Islet precursor cell (in vitro differentiated cells): ENCODE measurements around the gene MRPL36.

Experiments
- DNase-seq: peaks from one replicate; pipeline ENCODE4 v3.0.0-alpha.2; 2018

MRPL36 gene

DNA sequence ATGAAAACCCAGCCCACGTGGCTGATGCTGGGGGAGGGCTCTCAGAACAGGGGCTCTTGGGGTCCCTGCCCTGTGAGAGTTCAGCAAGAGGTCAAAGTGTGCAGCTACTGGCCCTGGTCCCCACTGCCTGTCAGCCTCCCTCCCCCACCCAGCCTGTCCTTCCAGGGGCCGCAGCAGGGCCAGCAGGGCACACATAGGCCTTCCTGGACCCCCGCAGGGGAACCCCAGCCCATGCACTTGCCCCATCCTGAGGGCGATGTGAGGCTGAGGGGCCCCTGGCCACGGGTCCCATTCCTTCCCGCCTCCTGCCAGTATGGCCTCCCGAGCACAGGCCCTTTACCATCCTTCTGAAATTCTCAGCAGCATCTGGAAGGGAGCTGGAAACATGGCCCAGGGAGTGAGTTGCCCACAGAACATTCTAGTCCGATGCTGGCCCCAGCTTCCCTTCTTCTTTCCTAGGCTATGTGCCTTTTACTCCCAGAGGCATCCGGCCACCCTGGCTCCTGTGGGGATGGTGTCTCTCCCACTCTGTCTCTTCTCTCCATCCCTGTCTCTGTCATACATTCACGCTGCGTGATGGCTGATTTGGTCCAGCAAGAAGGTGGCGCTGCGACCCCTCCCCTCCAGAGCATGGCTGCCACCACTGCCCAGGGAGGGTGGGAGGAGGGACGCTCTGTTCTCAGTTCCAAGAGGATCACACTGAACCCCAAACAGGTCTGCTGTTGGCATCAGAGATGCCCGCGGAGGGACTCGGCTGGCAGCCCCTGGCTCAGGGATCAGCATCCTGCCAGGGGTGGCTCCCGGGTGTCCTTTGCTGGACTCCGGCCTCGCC lies 19.6 kb downstream of the MRPL36 start:
- no peak for DNase-seq

DNA sequence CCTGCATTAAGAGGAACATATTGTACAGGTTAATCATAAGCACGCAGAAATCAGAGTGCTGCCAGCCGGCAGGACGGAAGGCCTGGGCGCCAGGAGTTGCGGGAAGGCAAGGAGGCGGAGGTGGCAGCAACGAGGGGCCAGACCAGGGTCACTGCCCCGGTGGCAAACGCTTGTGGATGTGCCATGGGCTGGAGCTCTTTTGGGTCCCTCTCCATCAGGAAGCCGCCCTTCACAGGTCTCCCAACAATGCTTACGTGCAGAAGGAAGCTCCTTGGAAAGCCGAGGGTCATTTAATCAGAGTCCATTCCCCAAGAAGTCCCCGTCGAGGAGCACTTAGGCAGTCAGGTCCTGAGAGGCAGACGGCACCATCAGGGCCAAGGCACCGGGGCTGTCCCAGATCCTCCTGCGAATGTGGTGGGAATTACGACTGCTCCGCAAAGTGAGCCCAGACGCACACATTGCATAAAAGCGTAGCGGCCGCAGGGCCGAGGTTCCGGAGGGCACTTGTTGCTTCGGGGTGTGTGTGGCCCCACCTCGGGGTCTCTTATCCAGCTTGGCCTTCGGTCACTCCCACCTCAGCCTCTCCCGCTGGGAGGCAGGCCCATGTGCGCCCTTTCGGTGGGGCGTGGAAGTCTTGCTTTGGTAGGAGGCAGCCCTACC lies 20.5 kb downstream of the MRPL36 start:
- DNase-seq, result no peak

DNA sequence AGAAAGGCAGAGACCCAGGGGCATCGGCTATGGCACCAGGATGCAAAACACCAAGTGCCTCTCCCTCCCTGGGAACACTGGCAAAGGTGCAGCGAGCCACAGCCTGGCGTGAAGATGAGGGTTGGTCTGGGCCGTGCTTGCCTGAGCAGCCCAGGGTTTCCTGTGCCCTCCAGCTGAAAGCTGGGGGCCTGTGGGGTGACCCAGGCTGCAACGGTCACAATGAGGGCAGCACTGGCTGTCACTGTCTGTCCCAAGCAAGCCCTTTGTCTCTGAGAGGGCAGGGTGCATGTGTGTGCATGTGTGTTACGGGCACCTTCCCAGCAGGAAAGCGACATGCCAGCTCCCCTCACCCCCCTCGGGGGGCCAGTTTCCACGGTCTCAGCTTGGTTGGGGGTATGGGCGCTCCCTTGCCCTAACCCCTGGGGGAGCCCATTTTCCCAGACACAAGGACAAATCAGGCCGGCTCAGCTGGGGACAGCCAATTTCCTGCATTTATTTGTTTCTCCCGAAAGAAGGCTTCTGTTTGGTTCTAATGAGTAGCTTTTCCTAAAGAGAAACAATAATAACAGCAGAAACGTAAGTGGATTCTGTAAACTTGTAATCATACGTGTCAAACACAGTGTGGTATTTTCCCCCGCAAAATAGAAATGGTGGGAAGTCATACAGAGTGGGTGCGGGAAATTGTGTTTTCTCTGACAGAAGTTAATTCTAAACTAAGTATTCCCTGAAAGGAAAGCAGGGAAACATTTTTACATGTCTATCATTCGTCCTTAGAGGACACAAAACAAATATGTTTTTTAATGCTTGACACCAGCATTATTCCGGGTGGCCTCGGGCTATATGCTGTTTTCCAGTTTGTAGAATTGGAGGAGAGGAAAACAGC lies 21.3 kb downstream of the MRPL36 start:
- no peak for DNase-seq

DNA sequence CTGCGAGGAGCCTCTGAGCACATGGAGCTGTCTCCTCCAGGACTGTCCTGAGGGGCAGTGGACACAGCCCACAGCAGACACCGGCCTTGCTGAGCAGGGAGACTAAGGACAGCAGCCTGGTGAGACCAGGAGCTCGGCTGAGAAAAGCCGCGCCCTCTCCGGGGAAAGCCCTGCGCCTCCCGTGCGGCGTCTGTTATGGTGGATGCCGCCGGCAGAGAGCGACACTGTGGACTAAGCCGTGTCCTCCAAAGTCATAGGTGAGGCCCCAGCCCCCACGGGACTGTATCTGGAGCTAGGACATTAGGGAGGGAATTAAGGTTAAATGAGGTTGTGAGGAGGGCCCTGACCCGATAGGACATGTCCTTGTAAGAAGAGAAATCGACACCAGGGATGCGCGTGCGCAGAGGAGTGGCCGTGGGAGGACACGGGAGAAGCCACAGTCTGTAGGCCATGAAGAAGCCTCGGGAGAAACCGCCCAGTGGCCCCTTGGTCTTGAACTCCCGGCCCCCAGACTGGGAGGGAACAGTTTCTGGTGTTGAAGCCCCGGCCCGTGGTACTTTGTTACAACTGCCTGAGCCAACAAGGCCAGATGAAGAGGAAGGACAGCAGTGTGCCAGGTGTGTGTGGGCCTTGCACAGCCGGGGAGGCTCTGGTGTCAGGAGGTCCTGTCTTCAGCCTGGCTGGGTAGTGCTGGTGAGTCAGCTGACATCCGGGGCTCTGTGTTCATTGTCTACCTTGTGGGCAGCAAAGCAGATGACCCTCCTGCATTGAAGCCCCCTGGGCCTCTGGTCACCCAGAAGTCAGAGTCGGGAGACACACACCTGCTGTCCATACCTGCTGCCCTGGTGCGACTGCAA lies 22.1 kb downstream of the MRPL36 start:
- DNase-seq, result no peak

DNA sequence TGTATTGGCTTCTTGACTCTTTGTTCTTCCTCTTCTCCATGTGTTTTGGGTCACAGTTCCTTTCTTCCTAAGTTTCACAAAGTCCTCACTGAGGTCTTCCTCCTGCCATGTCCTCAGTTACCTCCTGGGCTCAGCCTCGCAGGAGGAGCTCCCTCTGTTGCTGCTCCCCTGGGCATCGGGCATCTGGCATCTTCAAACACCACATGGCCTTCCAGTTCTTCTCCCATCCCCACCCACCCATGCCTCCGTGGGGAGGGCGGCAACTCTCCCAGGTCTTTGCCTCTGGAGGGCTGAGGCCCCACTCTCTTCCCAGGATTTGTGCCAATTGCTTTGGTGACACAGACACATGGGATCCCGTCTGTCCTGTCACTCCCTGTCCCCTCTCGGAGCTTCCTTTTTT lies 22.8 kb downstream of the MRPL36 start:
- DNase-seq, result no peak

DNA sequence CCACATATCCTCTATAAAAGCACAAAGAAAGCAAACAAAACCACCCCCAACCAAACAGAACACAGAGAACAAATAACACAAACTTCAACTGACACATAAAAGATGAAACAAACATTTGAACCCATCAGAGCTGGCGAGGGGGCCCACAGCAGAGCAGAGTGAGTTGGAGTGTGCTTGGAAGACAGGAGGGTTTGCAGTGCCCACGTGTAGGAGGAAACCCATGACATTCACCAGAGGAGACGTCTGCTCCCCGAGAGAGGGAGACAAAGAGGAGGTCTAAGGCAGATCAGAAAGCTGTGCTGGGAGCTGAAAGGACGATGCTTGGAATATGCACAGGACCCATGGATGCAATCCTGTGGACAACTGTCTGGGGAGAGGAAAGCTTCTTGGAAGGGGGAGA lies 27.0 kb downstream of the MRPL36 start:
- DNase-seq, result no peak

DNA sequence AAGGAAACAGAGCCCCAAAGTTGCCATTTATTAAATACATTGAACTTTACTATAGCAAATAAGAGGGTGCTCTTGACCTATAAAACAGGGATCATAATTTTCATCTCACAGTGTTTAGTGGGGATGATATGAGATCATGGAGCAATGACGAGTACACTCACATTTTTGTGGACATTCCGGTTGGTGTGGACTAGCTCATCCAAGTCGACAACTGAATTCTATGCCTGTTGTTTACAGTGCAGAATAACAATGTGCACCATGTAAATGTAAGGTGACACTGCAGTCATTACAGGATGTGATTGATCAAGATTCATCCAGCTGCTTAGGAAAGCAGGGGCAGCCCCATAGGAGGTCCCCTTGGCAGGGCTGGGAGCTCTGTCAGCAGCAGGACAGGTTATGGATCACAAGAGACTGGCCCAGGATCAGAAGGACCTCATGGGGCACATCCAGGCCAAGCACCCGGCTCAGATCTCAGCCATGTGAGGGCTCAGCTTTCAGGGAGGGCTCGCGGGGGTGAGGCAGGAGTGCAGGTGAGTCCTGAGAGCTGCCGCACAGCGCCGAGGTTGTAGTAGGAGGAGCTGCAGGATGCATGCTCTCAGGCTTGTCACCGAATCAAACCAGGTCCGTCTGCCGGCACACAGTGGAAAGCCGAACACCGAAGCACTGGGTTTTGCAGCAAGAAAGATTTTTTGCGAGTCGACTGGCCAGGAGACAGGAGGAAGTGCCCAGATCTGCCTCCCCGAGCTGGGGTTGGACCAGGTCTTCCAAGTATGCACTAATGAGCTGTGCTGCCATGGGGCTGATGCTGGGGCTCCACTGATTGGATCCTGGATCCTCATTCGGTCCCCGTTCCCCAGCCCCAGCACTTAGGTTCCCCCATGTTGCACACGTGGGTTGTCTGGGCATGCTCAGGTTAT lies 28.2 kb downstream of the MRPL36 start:
- no peak for DNase-seq

DNA sequence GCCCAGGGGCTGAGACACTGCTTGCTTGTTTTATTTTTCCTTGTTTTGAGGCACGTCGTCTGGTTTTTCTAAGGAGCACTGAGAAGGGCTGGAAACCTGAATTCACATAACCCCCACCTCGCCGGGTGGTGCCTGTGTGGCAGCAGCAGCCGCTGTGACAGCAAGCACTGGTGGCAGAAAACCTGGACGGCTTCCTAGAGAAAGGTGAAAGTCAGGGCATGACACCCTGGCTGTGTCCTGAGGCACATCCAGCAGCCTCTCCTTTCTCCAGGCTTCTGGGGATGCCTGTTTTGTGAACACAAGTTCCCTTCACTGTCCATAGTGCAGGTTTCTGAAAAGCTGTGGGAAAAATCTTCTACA lies 29.2 kb downstream of the MRPL36 start:
- DNase-seq, result no peak

DNA sequence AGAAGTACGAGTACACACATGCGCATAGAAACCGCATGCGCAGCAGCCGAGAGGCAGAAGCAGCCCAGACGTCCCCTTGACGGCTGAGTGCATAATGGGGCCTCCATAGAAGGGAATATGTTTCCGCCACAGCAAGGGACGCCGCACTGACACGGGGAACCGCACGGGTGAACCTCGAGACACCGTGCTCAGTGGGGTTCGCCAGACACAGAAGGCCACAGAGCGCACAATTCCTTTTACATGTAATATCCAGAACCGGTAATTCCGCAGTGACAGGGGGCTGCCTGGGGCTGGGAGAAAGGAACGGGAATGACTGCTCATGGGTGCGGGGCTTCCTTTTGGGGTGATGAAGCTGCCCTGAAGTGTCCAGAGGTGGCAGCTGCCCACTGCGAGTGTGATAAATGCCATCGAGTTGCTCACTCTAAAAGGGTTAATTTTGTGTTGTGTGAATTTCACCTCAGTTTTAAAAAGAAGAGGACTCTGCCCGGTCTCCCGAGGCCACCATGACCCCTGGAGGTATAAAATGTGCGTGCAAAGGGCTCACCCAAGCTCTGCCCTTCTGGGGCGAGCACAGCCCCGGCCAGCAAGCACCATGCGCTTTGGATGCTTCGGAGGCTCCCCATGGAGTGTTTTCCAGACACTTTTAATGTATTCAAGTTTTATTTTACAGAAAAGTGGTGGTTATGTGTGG lies 29.7 kb downstream of the MRPL36 start:
- DNase-seq, result no peak

DNA sequence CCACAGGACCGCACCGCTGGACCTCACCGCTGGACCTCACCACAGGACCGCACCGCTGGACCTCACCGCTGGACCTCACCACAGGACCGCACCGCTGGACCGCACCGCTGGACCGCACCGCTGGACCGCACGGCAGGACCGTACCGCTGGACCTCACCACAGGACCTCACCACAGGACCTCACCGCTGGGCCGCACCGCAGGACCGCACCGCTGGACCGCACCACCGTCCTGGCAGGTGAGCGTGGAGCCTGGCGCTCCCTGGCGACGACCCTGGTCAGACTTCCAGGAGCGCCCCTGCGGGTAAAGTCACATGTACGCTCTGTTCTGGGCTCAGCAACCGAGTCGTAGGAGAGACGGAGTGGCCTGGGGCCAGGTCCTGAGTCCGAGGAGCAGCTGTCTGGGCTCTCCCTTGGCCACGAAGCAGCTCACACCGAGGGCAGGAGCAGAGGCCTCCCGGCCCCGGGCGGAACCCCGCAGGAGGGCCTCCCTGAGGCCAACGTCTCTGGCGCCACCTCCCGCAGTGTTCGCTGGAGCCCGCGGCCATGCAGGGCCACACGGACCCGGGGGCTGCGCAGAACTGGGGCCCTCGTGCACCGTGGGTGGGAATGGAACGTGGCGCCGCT lies 30.5 kb downstream of the MRPL36 start:
- no peak for DNase-seq

DNA sequence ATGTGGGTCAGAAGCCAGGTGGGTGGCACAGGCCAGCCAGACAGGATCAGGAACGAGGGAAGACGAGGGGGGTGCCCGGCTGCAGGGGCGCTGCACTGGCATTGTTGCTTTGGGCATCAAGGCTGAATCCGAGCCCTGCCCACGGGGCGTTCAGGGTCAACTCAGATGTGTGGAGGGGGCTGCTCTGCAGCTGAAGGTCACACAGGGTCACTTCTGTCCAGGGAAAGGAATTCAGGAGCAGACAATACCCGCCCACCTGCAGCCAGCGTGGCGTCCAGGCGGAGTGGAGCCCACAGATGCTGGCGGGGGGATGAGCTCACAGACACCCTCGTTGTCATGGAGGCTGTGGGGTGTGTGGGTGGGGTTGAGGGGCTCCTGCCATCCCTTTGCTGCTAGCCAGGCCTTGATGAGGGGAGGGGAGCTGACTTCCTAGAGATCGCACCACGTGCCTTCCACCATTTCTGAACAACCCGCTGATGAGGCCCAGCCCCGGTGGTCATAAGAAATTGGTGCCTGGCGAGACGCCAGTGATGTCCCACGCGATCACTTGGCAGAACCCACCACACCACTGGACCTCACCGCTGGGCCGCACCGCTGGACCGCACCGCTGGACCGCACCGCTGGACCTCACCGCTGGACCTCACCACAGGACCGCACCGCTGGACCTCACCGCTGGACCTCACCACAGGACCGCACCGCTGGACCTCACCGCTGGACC lies 31.2 kb downstream of the MRPL36 start:
- no peak for DNase-seq

DNA sequence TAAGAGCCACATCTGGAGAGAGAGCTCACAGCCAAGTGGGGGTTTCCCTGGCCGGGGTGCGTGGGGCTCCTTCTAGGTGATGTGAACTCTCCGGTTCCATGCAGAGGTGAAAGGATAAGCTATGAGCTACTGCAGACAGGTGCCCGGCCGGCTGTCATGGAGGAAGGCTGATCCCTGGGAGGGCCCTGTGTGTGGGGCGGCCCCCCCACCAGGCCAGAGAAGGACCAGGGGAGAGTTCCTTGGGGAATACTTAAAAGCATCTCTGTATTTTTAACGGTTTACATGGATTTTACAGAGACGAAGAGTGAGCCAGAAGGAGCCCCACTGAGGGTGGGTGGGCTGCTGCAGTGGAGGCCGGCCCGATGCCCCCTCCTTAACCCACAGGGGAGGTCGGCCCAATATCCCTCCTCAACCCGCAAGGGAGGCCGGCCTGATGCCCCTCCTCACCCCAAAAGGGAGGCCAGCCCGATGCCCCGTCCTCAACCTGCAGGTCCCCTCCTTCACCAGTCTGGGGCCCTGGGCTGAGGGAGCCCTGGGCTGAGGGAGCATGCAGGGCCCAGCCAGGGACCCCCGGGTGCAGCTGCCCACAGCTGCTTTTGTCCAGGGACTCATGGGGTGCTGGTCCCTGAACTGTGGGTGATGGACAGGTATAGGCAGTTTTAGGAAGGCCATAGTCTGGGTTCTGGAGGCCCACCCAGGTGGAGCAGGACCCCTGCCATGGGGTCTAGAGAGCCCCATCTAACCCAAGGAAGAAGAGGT lies 31.9 kb downstream of the MRPL36 start:
- no peak for DNase-seq

DNA sequence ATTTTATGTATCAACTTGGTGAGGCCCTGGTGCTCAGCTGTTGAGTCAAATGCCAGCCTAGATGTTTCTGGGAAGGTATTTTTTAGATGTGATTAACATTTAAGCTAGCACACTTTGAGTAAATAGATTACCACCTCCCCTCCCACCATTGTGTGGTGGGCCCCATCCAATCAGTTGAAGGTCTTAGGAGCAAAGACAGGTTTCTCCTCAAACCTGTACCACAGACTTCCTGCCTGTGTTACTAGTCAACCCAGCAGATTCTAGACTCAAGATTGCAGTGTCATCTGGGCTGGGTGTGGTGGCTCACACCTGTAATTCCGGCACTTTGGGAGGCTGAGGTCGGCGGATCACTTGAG lies 33.8 kb downstream of the MRPL36 start:
- peak; percentile 21 for DNase-seq

DNA sequence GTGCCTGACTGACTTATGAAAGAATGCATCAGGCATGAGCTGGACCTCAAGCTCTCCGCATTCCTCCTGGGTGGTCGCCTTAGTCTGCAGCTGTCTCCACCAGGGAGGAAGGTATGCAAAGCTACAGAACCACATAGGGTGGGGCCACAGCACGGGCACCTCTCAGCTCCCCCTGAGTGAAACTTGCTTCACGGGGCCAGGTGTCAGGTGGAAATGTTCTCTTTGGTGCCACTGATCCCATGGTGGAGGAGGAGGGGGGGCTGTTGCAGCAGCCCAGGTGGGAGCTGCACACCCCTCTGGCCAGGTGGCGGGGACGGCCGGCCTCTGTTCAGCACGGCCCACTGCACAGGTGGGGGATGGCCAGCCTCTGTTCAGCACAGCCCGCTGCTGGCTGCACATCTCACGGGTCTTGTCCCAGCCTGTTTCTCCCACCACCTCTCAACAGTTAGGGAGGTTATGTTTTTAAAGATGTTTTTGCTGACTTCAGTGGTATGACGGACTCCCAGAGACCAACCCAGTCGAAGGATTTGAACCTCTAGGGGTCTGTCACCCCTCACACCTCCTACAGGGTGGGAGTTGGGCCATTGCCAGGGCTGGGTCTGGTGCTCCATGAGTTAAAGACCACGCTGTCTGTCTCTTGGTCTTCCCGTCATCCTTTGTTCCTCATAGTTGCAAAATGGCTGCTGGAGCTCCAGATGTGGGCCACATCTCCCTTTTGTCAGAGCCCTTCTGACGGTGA lies 34.3 kb downstream of the MRPL36 start:
- peak; percentile 58 for DNase-seq

DNA sequence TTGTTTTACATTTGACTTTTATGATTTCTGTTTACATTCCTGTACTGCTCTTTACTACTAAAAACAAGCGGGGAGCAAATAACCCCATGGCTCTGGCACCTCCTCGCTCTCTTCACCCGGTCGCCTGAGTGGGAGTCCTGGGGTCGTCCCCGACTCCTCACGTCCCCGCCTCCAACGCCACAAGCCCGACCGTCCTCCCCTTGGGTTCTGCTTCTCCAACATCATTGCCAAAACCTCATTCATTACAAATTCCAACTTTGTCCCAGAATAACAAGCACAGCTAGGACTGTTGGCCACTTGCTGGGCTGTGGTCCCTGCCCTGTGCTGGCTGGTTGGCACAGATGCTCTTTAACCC lies 35.1 kb downstream of the MRPL36 start:
- no peak for DNase-seq

DNA sequence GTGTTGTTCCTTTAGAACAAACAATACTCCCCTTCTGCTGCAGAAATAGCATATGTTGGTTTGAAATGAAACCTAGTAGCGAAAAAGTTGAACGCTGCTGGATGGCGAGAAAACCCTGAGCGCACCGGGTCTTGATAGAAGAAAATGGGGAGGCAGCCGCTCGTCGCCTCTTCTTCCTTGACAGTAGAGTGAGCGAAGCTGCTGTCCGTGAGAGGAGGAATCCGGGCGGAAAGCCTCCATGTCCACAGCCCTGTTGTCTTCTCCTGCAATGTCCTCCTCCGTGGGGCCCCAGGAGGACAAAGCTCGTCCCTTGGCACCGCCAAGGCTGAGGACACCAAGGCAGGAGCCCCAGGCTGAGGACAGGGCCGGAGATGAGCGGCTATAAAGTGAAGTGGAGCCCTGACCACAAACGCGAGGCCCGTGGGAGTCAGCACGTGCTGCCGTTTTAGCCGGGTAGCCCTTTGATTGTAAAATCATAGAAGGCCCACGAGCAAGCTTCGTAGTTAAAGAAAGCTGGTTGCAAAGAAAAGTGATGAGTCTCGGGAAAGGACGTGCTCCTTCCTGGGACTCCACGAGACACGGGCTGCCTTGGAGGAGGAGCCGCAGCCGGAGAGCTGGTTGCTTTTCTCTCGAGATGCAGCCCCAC lies 35.6 kb downstream of the MRPL36 start:
- peak; percentile 42 for DNase-seq

DNA sequence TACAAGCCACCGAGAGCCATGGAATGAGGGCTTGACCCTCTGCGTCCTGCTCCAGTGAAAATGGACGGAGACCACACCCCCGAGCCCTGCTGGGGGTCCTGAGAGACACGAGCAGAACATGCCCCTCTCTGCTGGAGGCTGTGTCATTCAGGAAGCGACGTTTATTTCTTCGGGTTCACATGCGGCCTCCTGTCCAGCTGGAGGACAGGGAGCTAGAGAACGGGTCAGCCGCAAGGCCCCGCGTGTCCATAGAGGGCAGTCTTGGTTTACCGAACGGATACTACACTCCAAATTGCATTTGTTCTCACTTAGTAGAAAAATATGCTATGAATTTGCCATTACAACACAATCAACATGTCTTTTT lies 36.1 kb downstream of the MRPL36 start:
- peak; percentile 78 for DNase-seq
